PFSK-1 (cell line): ENCODE results near the gene CAPN5.

ENCODE experiments used
- FOXP2 ChIP-seq: optimal IDR thresholded peaks from 2 replicates; pipeline ENCODE3; 2011; ENCODE audit warnings: borderline replicate concordance, control low read depth, inconsistent platforms; ENCODE audit not compliant: insufficient read depth; ENCODE audit errors: extremely low read length, extremely low read depth
- POLR2AphosphoS5 ChIP-seq: IDR thresholded peaks from 2 replicates; pipeline ENCODE4 v1.6.1; 2012; ENCODE audit warnings: low read depth, mild to moderate bottlenecking, control low read depth, low read length, moderate library complexity
- SIN3A ChIP-seq: IDR thresholded peaks from 2 replicates; pipeline ENCODE4 v1.6.1; 2012; ENCODE audit warnings: mild to moderate bottlenecking, low read length, moderate library complexity, borderline replicate concordance; ENCODE audit not compliant: insufficient read depth
- TAF1 ChIP-seq: IDR thresholded peaks from 2 replicates; pipeline ENCODE4 v1.6.1; 2012; ENCODE audit warnings: low read length, control low read depth, borderline replicate concordance; ENCODE audit not compliant: insufficient read depth
- TF ChIP-seq, protein P1 (sequence below), 2 experiments: IDR thresholded peaks; 2 replicates each; pipeline versions ENCODE4 v1.6.1 to v1.8.0; 2011 to 2012; ENCODE audit warnings: low read depth in 2 of 2, low read length in 2 of 2, control low read depth in 1 of 2, inconsistent platforms in 1 of 2, mild to moderate bottlenecking in 1 of 2, moderate library complexity in 1 of 2; ENCODE audit not compliant: insufficient read depth in 1 of 2

Gene CAPN5

DNA sequence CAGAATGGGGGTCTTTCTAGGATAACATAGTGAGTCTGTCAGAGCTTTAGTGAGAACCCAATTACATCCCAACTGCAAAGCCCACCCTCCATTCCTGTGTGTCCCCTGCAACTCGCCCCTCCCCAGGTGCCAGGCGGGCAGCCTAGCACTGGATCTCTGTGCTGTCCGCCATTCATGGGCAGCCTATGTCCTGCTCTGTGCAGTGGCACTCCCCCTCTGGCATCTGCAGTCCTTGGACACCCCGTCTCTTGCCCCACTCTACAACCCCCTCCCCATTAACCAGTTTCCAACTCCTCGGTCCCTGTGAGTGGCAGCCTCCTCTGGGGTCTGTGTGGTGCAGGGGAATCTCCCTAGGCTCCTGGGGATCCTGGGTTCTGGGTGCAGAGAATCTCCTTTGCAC is 98.3 kb downstream of the CAPN5 start:
- TF ChIP-seq POLR2AphosphoS5 = no peak

DNA sequence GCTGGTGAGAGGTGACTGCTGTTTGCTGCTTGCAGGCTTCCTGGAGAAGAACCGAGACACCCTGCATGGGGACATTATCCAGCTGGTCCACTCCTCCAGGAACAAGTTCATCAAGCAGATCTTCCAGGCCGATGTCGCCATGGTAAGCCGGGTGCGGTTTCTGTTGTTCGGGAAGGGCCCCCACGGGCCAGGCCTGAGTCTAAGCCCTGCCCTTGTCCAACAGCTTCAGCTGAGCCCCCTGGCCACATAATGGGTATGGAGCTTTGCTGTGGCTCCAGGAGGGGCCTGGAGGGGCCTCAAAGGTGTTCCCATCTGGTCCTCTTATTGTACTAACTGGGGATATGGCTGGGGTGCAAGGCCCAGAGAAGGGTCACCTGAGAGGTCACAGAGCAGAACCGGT is 99.2 kb downstream of the CAPN5 start:
- no peak for TF ChIP-seq TAF1
- no peak for TF ChIP-seq SIN3A
- TF ChIP-seq, protein P1, sequence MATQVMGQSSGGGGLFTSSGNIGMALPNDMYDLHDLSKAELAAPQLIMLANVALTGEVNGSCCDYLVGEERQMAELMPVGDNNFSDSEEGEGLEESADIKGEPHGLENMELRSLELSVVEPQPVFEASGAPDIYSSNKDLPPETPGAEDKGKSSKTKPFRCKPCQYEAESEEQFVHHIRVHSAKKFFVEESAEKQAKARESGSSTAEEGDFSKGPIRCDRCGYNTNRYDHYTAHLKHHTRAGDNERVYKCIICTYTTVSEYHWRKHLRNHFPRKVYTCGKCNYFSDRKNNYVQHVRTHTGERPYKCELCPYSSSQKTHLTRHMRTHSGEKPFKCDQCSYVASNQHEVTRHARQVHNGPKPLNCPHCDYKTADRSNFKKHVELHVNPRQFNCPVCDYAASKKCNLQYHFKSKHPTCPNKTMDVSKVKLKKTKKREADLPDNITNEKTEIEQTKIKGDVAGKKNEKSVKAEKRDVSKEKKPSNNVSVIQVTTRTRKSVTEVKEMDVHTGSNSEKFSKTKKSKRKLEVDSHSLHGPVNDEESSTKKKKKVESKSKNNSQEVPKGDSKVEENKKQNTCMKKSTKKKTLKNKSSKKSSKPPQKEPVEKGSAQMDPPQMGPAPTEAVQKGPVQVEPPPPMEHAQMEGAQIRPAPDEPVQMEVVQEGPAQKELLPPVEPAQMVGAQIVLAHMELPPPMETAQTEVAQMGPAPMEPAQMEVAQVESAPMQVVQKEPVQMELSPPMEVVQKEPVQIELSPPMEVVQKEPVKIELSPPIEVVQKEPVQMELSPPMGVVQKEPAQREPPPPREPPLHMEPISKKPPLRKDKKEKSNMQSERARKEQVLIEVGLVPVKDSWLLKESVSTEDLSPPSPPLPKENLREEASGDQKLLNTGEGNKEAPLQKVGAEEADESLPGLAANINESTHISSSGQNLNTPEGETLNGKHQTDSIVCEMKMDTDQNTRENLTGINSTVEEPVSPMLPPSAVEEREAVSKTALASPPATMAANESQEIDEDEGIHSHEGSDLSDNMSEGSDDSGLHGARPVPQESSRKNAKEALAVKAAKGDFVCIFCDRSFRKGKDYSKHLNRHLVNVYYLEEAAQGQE (IDR thresholded peaks at IDR 0.05; ENCODE audit: insufficient read depth in 1 of 2, low read depth in 2 of 2, low read length in 2 of 2) = no peak
- TF ChIP-seq FOXP2 = no peak
- no peak for TF ChIP-seq POLR2AphosphoS5

DNA sequence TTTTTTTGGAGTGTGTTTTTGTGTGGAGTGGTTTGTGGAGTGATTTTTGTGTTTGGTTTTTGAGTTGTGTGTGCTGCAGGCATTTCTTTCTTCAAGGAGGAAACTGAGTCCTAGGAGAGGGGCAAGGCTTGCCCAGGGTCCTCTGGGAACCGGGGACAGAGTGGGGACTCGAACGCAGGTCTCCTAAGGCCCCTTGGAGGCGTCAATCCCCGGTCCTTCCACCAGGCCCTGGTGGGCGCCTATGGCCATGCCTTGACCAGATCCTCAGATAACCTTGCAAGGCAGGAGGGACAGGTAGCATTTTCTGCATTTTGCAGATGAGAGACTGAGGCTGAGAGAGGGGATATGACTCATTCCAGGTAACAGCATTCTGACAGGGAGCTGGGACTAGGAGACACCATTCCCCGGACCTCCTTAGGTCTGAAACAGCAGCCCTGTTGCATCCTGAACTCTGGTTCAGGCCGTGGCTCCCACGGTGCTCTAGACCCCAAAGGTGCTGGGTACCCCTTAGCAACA is 100.4 kb downstream of the CAPN5 start:
- TF ChIP-seq SIN3A (no peak), FOXP2 (no peak), TAF1 (no peak), POLR2AphosphoS5 (no peak)
- TF ChIP-seq, protein P1 (IDR thresholded peaks at IDR 0.05; ENCODE audit: insufficient read depth in 1 of 2, low read depth in 2 of 2, low read length in 2 of 2) = no peak

DNA sequence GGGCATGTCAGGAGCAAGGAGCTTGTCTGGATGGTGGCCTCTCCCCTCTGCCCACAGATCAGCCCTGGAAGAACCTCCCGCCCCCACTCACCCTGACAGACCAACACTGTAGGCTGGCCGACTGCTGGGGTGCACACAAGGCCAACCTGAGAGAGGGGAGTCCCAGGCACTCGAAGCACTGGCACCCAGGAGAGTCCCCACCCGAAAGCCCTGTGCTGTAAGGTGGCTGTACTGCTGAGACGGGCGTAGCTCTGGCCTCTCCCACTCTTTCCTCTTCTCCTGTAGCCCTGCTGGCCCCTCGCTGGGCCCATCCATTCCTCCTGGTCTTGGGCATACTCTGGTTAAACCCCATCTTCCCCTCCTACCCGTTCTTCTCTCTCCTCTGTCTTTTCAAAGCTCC is 101.0 kb downstream of the CAPN5 start:
- TF ChIP-seq SIN3A = no peak
- no peak for TF ChIP-seq FOXP2
- no peak for TF ChIP-seq POLR2AphosphoS5
- no peak for TF ChIP-seq TAF1
- TF ChIP-seq, protein P1 (IDR thresholded peaks at IDR 0.05; ENCODE audit: insufficient read depth in 1 of 2, low read depth in 2 of 2, low read length in 2 of 2) = no peak

DNA sequence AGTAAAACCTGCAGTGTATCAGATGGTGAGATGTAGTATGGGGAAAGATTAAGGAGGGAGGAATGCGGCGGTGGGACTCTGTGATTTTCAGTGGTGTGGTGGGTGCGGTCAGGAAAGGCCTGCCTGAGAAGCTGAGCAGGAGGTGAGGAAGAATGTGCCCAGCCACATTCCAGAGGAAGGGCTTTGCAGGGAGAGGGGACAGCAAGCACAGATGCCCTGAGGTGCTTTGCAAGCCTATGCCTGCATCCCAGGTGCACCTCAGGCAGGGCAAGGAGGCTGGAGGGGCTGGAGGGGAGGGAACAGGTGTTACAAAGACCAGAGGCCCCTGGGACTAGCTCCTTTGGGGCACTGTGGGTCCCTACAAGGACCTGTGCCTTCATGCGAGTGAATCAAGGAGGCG is 103.3 kb downstream of the CAPN5 start:
- TF ChIP-seq TAF1 (no peak), FOXP2 (no peak), SIN3A (no peak), POLR2AphosphoS5 (no peak)
- TF ChIP-seq, protein P1 (IDR thresholded peaks at IDR 0.05; ENCODE audit: insufficient read depth in 1 of 2, low read depth in 2 of 2, low read length in 2 of 2) = no peak
